Sigmoid colon (tissue), 4 donors: ENCODE measurements around the gene MROH8.

Experiments used
- POLR2A ChIP-seq, 2 donors: fragments of 450-650 bp; IDR thresholded peaks; one replicate each; pipeline ENCODE4 v1.6.1; 2016; ENCODE audit warnings: antibody characterized with exemption in 2 of 2, mild to moderate bottlenecking in 2 of 2, moderate library complexity in 2 of 2
- POLR2AphosphoS5 ChIP-seq, 4 donors: sonication (generic); formaldehyde crosslinking; IDR thresholded peaks; one replicate each; pipeline ENCODE4 v1.6.1; 2017; ENCODE audit warnings: antibody characterized with exemption in 4 of 4
- TF ChIP-seq, protein P1 (sequence below), 4 experiments: fragments of 450-650 bp in 3 of 4; fragments of 200-600 bp in 1 of 4; IDR thresholded peaks; one replicate each; pipeline ENCODE4 v1.5.1; 2016 to 2019; ENCODE audit warnings: antibody characterized with exemption in 4 of 4, mild to moderate bottlenecking in 3 of 4, moderate library complexity in 2 of 4

GRCh38 chr20:37190354-37191112 lies 11.2 kb upstream of the MROH8 start:
- TF ChIP-seq, protein P1, sequence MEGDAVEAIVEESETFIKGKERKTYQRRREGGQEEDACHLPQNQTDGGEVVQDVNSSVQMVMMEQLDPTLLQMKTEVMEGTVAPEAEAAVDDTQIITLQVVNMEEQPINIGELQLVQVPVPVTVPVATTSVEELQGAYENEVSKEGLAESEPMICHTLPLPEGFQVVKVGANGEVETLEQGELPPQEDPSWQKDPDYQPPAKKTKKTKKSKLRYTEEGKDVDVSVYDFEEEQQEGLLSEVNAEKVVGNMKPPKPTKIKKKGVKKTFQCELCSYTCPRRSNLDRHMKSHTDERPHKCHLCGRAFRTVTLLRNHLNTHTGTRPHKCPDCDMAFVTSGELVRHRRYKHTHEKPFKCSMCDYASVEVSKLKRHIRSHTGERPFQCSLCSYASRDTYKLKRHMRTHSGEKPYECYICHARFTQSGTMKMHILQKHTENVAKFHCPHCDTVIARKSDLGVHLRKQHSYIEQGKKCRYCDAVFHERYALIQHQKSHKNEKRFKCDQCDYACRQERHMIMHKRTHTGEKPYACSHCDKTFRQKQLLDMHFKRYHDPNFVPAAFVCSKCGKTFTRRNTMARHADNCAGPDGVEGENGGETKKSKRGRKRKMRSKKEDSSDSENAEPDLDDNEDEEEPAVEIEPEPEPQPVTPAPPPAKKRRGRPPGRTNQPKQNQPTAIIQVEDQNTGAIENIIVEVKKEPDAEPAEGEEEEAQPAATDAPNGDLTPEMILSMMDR (IDR thresholded peaks at IDR 0.05), result no peak
- TF ChIP-seq POLR2AphosphoS5 (IDR thresholded peaks at IDR 0.05) (no peak), POLR2A (IDR thresholded peaks at IDR 0.05) (no peak)
